HG03460 (cell line): ENCODE results near the gene CYP4V2.

Experiments
- ATAC-seq: cut with Tn5 transposase; IDR thresholded peaks from one replicate; pipeline ENCODE4 v1.9.1; 2021; ENCODE audit not compliant: unreplicated experiment

The CYP4V2 gene

GRCh38 chr4:186188107-186188506 is 3.3 kb upstream of the CYP4V2 start:
- ATAC-seq = no peak

DNA sequence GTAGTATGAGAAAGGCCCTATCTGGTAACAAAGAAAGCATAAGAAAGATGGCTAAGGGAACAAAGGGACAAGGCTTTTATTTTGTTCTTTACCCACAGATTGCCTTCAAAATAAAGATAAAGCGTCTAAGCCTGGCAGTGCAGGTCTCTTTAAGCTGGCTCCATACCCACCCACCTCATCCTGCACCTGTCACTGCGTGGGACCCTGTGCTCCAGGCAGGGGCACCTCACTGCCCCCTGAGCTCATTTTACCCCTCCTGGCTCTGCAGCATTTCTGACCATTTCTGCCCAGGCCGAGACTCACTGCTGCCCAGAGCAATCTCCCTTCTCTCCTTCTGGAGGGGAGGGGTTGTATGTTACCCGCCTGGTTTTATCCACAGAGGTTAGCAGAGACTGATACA is 1.7 kb upstream of the CYP4V2 start:
- no peak for ATAC-seq

DNA sequence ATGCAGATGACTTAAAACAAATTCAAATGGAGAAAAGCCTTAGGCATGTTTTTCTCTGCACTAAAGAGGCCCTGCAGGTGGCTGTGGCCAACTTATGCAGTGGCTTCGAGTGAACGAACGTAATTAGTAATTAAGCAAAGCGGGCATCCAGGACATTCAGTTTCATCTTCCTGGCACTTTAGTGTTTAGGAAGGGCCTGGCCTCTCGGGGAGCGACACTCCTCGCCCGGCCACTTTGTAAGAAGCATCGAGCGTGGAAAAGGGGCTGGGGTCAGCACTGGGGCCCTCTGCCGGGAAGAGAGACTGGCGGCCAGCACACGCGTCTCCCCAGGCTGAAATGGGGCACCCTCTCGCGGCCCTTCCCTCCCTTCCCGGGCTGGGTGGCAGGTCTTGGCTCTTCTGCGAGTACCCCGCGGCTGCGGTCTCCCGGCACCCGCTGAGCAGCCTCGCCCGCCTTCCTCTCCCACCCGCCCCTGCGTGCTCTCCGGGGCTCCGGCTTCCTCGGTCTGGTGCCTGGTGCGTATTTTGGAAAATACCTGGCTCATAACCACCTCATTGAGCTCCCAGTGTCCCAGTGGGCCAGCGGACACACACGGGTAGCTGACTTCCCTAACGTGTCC is 677 bp upstream of the CYP4V2 start:
- ATAC-seq = peak; percentile 38

DNA sequence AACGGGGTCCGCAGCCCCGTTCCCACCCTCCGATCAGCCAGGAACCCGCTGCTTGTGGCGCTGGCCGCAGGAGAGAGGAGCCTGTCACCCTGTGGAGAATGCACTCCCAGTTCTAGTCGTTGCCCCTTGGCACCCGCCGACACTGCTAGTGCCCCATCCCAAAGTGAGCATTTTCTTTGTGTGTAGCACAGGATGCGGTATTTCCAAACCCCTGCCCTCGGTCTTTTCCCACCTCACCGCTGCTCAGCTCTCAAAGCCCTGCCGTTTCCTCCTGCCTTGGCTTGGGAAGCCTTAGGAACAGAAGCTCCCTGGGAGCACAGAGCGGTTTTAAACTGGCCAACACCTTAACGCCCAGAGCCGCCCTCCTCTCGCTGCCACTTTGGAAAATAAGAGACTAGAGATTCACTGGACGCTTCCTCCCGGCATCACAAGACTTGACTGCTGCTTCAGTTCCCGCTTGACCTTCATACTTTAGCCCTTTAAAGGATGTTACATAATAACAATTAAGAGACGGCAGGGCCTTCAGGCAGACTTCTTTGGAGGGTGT is 772 bp downstream of the CYP4V2 start:
- ATAC-seq = peak; percentile 5

GRCh38 chr4:186193851-186194250 is 2.5 kb downstream of the CYP4V2 start:
- ATAC-seq = no peak

GRCh38 chr4:186196063-186196462 is 4.7 kb downstream of the CYP4V2 start:
- ATAC-seq = no peak

- ATAC-seq = no peak
Measured at GRCh38 chr4:186200516-186200915, 9.1 kb downstream of the CYP4V2 start.

GRCh38 chr4:186201010-186201409 is 9.6 kb downstream of the CYP4V2 start:
- no peak for ATAC-seq

- peak; percentile 91 for ATAC-seq
Measured at GRCh38 chr4:186201535-186202230, 10.3 kb downstream of the CYP4V2 start.

GRCh38 chr4:186202490-186203140 is 11.2 kb downstream of the CYP4V2 start:
- ATAC-seq = no peak

DNA sequence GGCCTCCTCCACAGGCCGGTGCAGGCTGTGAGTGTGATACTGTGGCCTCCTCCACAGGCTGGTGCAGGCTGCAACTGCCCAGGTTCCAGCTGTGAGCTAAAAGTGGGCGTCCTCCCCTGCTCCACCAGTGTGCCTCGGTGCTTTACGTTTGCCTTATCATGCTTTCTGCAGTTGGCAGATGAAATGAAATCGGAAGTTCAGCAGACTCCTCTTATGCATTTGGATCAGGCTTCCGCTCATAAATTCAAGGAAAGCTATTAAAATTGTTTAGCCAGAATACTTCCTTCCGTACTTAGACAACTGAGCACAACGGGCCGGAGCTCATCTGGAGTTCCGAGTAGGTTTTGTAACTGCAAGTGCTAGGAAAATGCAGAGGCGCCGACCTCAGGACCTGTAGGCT is 12.0 kb downstream of the CYP4V2 start:
- ATAC-seq = no peak

GRCh38 chr4:186204103-186204559 is 12.8 kb downstream of the CYP4V2 start:
- peak; percentile 61 for ATAC-seq

DNA sequence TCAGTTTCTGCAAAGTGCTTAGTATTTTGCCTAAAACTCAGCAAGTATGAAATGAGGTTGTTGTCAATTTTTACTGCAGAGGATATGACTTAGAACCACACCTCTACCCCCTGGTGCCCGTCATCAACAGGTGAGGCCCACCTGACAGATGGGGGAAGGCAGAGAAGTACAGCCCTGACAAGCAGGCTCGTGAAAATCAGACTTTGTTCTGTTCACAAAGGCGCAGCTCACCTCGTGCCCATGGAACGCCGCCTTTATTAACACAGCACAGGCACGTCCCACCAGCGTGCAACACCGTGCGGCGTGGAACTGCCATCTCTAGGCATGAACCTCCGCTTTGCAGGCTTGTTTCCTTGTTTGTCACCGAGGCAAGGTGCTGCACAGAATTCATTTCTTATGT is 13.3 kb downstream of the CYP4V2 start:
- no peak for ATAC-seq

DNA sequence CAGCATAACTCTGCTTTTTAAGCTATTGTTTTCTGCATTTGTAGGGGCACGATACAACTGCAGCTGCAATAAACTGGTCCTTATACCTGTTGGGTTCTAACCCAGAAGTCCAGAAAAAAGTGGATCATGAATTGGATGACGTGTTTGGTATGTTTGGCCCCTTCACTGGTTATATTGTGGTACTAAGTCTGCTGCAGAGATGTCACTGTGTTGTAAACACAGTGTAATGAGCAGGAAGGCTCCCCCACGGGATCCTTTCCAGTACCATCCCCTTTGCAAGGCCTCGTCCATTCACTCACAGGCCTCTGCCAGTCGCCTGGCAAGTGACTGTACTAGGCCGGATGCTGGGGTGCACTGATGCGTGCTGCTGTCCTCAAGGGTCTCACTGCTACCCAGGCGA is 13.8 kb downstream of the CYP4V2 start:
- ATAC-seq = no peak

- ATAC-seq = no peak
Measured at GRCh38 chr4:186216465-186217024, 25.2 kb downstream of the CYP4V2 start.

DNA sequence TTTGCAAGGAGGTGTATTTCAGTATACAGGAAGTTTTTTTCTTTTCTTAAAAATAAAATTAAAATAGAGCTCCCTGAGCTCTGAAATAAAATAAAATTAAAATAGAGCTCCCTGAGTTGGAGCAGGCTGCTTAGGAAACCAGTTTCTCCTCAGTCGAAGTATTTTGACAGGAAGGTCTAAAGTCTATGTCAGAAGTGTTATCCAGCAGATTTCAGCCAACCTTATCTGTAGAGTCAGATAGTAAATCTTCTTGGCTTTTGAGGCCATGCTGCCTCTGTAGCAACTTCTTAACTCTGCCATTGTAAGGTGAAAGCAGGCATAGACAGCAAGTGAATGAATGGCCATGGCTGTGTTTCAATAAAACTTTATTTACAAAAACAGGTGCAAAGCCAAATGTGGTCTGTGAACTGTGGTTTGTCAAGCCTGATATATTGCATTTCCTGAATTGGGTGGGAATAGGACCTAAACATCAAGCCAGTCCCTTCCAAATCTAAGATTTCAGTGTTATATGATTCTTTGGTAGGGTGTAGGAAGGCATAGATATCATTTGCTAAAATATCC is 26.4 kb downstream of the CYP4V2 start:
- ATAC-seq = no peak

DNA sequence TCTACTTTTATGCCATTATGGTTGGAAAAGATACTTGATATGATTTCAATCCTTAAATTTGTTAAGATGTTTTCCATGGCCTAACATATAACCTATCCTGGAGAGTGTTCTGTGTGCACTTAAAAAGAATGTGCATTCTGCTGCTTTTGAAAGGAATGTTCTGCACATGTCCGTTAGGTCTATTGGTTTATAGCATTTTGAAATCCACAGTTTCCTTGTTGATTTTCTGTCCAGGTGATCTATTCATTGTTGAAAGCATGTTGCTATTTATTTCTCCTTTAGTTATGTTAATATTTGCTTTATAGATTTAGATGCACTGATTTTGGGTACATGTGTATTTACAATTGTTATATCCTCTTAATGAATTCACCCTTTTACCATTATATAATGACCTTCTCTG is 30.3 kb downstream of the CYP4V2 start:
- ATAC-seq = no peak

- ATAC-seq = no peak
Measured at GRCh38 chr4:186225848-186226247, 34.5 kb downstream of the CYP4V2 start.

DNA sequence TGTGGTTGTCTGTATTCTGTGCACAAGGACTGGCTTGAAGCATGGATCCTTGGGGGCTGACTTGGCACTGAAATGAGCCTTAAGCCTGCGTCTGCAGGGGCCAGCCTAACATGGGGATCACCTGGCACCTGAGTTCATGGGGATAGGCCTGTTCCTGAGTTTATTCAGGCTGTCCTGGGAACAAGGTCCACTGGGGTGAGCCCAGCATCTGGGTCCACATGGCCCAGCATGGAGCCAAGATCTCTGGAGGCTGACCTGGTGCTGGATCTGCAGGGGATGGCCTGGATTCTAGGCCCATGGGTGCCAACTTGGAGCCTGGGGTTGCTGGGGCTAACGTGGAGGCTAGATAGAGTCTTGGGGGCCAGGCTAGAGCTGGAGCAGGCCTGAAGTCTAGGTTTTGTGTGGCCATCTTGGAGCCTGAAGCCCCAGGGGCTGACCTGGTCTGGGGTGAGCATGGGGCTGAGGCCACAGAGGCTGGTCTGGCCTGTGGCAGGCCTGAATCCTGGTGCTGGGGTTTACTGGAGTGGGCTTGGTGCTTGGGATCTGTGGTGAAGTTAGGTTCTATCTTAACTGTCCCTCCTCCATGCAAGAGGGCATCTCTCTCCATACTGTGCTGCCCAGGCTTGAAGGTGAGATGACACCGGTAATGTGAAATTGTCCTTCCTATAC is 35.3 kb downstream of the CYP4V2 start:
- no peak for ATAC-seq

DNA sequence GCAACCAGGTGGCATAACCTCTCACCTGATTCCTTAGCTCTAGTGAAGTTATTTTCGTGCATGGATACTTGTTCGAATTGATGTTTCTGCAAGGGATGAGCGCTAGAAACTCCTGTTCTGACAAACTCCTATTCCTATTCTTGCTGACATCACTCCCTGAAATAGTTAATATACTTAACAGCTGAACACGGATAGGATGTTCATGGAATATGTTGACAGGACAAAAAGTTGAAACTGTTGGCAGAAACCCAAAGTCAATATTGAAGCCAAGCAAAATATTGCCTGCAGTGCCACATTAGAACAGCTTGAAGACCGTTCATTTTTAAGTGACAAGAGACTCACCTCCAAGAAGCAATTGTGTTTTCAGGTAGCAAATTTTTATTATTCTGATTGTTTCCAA is 35.9 kb downstream of the CYP4V2 start, which contains the start of gene KLKB1:
TSS of gene KLKB1 (plus strand) at position 287 of the 400 bp plus-strand sequence. CDS start 689 bp downstream, outside the sequence.
- ATAC-seq = no peak
